Central memory CD8-positive, alpha-beta T cell (primary cell): ENCODE results near the gene CLMN.

Source experiments
- ATAC-seq: fragments of 150-1000 bp; cut with Tn5 transposase; replicated peaks from 2 replicates; pipeline ENCODE4 v1.10.0; 2022; ENCODE audit warnings: mild to moderate bottlenecking, moderate FRiP score, moderate number of reproducible peaks; ENCODE audit not compliant: poor library complexity, severe bottlenecking; ENCODE audit errors: extremely low read depth
- DNase-seq, 2 donors: peaks; one replicate each; pipeline ENCODE4 v3.0.0; 2021; ENCODE audit warnings: low spot score in 2 of 2
- H3K27ac Mint-ChIP-seq: one replicate; pipeline ENCODE4 v1.8.0; 2022; ENCODE audit warnings: low read depth, mild to moderate bottlenecking, moderate library complexity, mixed read lengths
- H3K27me3 Mint-ChIP-seq: one replicate; pipeline ENCODE4 v1.8.0; 2022; ENCODE audit warnings: mixed read lengths
- H3K36me3 Mint-ChIP-seq: one replicate; pipeline ENCODE4 v1.8.0; 2022; ENCODE audit warnings: mild to moderate bottlenecking, moderate library complexity, mixed read lengths; ENCODE audit not compliant: insufficient read depth
- H3K4me1 Mint-ChIP-seq: one replicate; pipeline ENCODE4 v1.8.0; 2022; ENCODE audit warnings: mixed read lengths
- H3K4me3 Mint-ChIP-seq: one replicate; pipeline ENCODE4 v1.8.0; 2022; ENCODE audit warnings: mild to moderate bottlenecking, moderate library complexity, mixed read lengths
- H3K9me3 Mint-ChIP-seq: one replicate; pipeline ENCODE4 v1.8.0; 2022; ENCODE audit warnings: mixed read lengths

CLMN gene

DNA sequence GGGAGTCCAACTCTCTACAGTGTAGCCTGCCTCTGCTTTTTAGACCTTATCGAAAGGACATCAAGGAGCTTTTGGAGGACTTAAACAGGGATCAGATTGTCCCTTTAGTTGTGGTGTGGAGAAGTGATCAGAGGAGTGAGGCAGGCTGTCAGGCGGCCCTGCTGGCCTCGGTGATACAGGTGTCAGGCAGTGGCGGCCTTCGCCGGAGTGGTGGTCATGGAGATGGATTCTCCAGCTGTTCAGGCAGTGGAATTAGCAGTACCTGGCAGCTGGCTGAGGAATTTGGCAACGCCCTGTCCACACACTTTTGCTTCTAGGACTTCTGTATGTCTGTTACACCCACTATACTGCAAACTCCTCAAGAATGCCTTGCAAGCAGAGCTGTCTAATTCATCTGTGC lies 4.2 kb upstream of the CLMN start:
- H3K27me3 Mint-ChIP-seq: peaks cover 85% of the 10 kb centered on the region
- H3K4me1 Mint-ChIP-seq: peaks cover 6% of the 10 kb centered on the region
- H3K27ac Mint-ChIP-seq: no peak overlapping the region

DNA sequence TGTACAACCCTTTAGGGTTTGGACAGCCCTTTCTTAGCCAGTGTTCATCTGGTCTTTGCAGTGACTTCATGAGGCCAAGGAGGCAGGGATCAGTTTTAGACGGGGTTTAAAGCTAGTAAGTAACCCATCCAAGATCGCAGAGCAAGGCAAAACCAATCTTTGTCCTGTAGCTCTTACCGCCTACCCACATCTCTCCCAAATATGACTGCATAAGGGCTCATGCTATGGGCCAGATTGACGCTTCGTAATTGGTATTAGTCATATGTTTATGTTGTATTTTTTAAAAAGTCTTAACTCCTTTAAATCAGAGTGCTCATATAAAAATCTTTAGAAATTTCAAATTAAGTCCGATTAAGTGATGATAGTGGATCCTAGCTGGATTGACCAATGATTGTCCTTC lies 3.7 kb upstream of the CLMN start:
- Mint-ChIP-seq H3K27me3 (peaks cover 85% of the 10 kb centered on the region), H3K9me3 (no peaks in the 10 kb centered on the region), H3K4me1 (peaks cover 11% of the 10 kb centered on the region), H3K36me3 (peaks cover 4% of the 10 kb centered on the region), H3K27ac (no peak overlapping the region), H3K4me3 (no peak overlapping the region)
- ATAC-seq: no peak
- DNase-seq: no peak

More for the DNA sequence above, 4.2 kb upstream of the CLMN start:
- Mint-ChIP-seq H3K4me3 (no peak overlapping the region), H3K9me3 (no peaks in the 10 kb centered on the region), H3K36me3 (peaks cover 4% of the 10 kb centered on the region)
- DNase-seq: no peak
- no peak for ATAC-seq

- no peak overlapping the region for H3K27ac Mint-ChIP-seq
- ATAC-seq (no peak), DNase-seq (no peak)
- peaks cover 4% of the 10 kb centered on the region for H3K36me3 Mint-ChIP-seq
- no peak overlapping the region for H3K4me3 Mint-ChIP-seq
- no peaks in the 10 kb centered on the region for H3K9me3 Mint-ChIP-seq
- peaks cover 14% of the 10 kb centered on the region for H3K4me1 Mint-ChIP-seq
- peaks cover 85% of the 10 kb centered on the region for H3K27me3 Mint-ChIP-seq
Measured at GRCh38 chr14:95322651-95323050, 2.9 kb upstream of the CLMN start.

DNA sequence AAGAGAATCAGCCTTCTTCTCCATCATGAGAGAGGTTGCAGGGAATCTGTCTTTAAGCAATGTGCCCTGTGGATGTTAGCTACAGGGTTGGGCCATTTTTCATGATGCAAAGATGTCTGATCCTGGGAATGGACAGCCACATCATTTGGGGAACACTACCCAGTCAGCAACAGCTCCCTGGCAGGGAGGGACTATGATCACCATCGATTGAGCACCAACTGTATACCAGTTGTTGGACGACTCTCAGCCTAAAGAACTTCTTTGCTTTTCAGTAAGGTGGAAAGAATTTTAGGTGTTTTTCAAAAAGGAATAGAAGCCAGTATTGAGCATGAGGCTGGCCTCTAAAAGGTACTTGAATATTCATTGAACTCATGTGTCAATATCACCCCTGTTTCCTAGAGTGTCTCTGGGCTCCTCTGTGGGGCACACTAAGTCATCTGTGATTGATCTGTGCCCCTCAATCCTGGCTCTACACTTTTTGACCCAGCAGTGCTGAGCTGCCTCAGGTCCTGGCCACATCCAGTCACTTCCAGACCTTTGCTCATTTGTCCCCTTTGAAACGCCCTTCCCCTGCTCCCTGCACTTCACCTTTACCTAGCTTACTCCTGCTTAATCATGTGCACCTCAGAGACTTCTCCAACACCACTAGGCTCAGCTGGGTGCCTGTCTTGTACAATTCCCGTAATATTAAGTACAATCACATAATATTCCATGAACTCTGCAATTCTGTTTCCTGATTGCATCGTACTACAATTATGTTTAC lies 2.2 kb upstream of the CLMN start:
- no peak for DNase-seq
- ATAC-seq: no peak
- Mint-ChIP-seq H3K9me3 (no peaks in the 10 kb centered on the region), H3K27me3 (peaks cover 85% of the 10 kb centered on the region), H3K36me3 (peaks cover 6% of the 10 kb centered on the region), H3K4me3 (no peak overlapping the region), H3K4me1 (peaks cover 14% of the 10 kb centered on the region), H3K27ac (no peak overlapping the region)

DNA sequence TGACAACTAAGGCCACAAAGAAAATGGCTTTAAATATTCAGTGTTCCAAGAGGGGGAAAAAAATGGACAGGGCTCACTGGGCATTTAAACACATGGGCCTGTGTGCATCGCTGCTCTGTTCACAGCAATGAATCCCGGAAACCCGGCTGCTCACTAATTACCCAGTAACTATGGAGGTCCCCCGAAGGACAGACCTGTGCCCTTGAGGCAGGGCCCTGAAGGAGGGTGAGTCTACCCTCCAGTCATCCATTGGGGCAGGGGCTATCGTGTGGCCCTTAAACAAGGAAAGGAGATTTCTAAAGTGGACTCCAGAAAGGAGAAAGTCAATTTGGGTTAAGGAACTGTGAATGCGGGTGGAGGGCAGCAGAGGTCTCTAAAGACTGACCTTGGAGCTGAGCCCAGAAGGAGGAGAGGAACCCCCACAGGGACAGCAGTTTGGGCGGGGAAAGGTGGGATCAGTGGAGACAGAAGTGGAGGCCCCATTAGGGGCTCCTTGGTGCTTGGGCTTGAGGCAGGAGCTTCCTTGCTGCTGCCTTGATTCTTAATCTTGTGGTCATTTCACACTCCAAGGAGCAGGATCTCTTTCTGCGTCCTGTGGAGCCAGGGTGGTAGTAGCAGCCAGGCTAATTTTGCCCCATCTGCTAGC lies 1.4 kb upstream of the CLMN start:
- H3K27ac Mint-ChIP-seq: no peak overlapping the region
- H3K27me3 Mint-ChIP-seq: peaks cover 87% of the 10 kb centered on the region
- H3K4me3 Mint-ChIP-seq: no peak overlapping the region
- ATAC-seq (no peak), DNase-seq (no peak)
- H3K4me1 Mint-ChIP-seq: peaks cover 14% of the 10 kb centered on the region
- peaks cover 6% of the 10 kb centered on the region for H3K36me3 Mint-ChIP-seq
- H3K9me3 Mint-ChIP-seq: no peaks in the 10 kb centered on the region

- no peaks in the 10 kb centered on the region for H3K9me3 Mint-ChIP-seq
- H3K27me3 Mint-ChIP-seq: peaks cover 92% of the 10 kb centered on the region
- H3K4me1 Mint-ChIP-seq: peaks cover 14% of the 10 kb centered on the region
- peaks cover 6% of the 10 kb centered on the region for H3K36me3 Mint-ChIP-seq
- ATAC-seq (no peak), DNase-seq (no peak)
- H3K4me3 Mint-ChIP-seq: peak overlapping the region; percentile 77
- no peak overlapping the region for H3K27ac Mint-ChIP-seq
Measured at GRCh38 chr14:95320078-95320895, 579 bp upstream of the CLMN start.

DNA sequence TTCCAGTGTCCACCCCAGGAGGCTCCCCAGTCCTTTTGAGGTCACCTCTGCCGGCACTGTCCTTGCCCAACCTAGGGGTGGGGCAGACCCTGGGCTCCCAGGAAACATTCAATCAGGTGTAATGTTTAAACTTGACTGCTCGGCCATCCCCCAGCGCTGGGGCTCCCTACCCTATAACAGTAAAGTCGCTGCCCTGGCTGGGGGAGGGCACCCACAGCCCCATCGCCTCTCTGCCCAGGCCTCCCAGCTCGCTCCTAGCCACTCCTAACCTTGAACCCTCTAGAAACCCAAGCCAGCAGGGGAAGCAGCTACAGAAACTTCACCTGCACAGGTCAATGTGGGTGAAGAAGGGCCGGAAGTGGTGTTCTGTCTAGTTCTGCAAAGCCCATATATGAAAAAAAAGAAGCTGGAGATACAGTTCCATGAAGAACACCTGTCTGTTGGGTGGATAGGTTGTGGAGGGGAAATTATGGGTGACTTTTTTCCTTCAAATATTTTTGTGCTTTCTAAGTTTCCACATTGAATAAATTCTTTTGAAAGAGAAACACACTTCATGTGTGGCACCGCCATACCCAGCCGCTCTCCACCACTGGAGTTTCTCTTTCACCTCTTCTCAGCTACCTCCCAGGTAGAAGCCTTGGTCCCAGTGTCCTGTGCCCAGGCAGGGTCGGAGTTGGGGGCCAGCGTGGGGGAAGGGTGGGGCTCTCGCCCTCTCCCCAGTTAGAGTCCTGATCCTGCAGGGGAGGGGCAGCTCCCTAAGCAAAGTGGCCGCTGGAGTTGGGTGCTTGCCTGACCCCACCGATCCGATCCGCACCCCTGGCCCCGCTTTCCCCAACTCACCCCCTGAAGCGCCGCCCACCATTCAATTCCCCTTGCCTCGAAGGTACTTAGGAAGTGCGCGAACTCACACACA lies 1.1 kb downstream of the CLMN start:
- Mint-ChIP-seq H3K27ac (no peak overlapping the region), H3K36me3 (peaks cover 7% of the 10 kb centered on the region), H3K9me3 (no peaks in the 10 kb centered on the region), H3K4me1 (peaks cover 14% of the 10 kb centered on the region), H3K27me3 (peaks cover 92% of the 10 kb centered on the region), H3K4me3 (peak overlapping the region; percentile 77)
- ATAC-seq: no peak
- DNase-seq: no peak

- Mint-ChIP-seq H3K27ac (no peak overlapping the region), H3K36me3 (peaks cover 7% of the 10 kb centered on the region), H3K4me3 (peak overlapping the region; percentile 77), H3K4me1 (peaks cover 14% of the 10 kb centered on the region), H3K27me3 (peaks cover 87% of the 10 kb centered on the region), H3K9me3 (no peaks in the 10 kb centered on the region)
- DNase-seq (no peak), ATAC-seq (no peak)
Measured at GRCh38 chr14:95317817-95318343, 1.8 kb downstream of the CLMN start.

DNA sequence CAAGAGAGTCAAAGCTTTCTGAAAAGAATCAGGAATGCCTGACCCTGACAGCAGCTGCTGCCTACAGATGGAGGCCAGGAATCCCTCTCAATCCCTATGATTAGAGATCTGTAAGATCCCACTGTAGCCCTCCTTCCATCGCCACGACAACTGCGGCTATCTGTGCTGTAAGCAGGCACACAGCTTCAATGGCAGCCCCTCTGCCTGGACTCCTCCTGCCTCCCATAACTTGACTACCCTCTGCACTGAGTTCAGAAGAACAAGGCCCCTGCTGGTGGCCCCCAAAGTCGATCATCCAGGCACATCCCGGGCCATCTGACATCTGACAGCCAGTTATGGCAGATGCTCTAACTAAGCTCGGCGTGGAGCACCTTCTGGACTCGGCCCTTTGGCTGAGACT lies 2.9 kb downstream of the CLMN start:
- DNase-seq: no peak
- ATAC-seq: no peak
- H3K4me3 Mint-ChIP-seq: no peak overlapping the region
- peaks cover 14% of the 10 kb centered on the region for H3K4me1 Mint-ChIP-seq
- H3K36me3 Mint-ChIP-seq: peaks cover 7% of the 10 kb centered on the region
- H3K9me3 Mint-ChIP-seq: no peaks in the 10 kb centered on the region
- H3K27me3 Mint-ChIP-seq: peaks cover 87% of the 10 kb centered on the region
- no peak overlapping the region for H3K27ac Mint-ChIP-seq

GRCh38 chr14:95315579-95315978 lies 4.1 kb downstream of the CLMN start:
- Mint-ChIP-seq H3K27me3 (peaks cover 87% of the 10 kb centered on the region), H3K4me3 (no peak overlapping the region), H3K27ac (no peak overlapping the region), H3K9me3 (no peaks in the 10 kb centered on the region), H3K4me1 (peaks cover 14% of the 10 kb centered on the region), H3K36me3 (peaks cover 7% of the 10 kb centered on the region)
- ATAC-seq (no peak), DNase-seq (no peak)

DNA sequence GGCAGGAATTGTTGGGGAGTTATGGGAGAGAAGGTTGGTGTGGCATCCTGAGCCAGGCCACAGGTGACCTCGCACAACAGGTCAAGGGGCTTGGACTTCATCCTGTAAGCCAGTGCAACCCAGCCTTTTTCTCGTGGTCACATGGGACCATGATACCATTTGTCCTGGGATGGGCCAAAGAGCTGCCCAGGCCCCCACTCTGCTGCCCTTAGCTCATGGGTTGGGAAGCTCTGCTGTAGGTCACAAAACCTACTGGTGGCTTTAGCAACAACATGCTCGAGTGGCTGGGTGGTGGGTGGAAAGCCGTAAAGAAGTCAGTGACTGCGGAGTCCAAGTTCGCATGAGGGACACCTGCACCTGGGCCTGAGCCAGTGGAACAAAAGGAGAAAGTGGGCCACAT lies 4.6 kb downstream of the CLMN start:
- no peak for DNase-seq
- no peak overlapping the region for H3K4me3 Mint-ChIP-seq
- H3K4me1 Mint-ChIP-seq: peaks cover 14% of the 10 kb centered on the region
- H3K27me3 Mint-ChIP-seq: peaks cover 87% of the 10 kb centered on the region
- peaks cover 7% of the 10 kb centered on the region for H3K36me3 Mint-ChIP-seq
- ATAC-seq: no peak
- H3K27ac Mint-ChIP-seq: no peak overlapping the region
- H3K9me3 Mint-ChIP-seq: no peaks in the 10 kb centered on the region

- peaks cover 87% of the 10 kb centered on the region for H3K27me3 Mint-ChIP-seq
- H3K4me3 Mint-ChIP-seq: no peak overlapping the region
- DNase-seq: no peak
- ATAC-seq: no peak
- peaks cover 14% of the 10 kb centered on the region for H3K4me1 Mint-ChIP-seq
- peaks cover 7% of the 10 kb centered on the region for H3K36me3 Mint-ChIP-seq
- H3K27ac Mint-ChIP-seq: no peak overlapping the region
- no peaks in the 10 kb centered on the region for H3K9me3 Mint-ChIP-seq
Measured at GRCh38 chr14:95314609-95315008, 5.1 kb downstream of the CLMN start.
